ENCODE results near the gene CHRM4.

CHRM4 gene

DNA sequence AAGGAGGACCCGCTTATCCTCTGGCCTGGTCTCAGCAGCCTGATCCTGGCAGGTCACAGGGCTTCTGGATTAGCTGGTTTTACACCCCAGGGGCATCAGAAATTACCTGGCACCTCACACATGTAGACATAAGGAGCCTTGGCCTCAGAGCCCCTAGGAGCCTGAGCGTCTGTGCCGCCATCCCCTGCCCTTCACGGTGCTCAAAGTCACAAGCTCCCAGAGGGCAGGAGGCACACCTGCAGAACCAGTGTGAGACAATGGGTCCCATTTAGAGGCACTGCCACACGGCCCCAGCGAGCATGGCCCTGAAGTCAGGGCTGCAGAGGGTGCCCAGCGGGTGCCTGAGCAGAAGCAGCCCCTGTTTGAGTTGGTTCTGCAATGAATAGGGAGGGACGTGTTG is 40.4 kb downstream of the CHRM4 start:
- H3K9me3 ChIP-seq (ENCODE audit: insufficient read depth, low read depth, low read length): peaks cover 2% of the 10 kb centered on the region
- no peak overlapping the region for H3K4me3 ChIP-seq (ENCODE audit: low read depth, low read length)
- peak overlapping the region; percentile 42 for H3K4ac ChIP-seq (ENCODE audit: low read depth, low read length)
- H3K14ac ChIP-seq (ENCODE audit: low read length): no peak overlapping the region
- H2AK5ac ChIP-seq (ENCODE audit: low read length): no peak overlapping the region
- no peak overlapping the region for H3K23ac ChIP-seq (ENCODE audit: low read length)
- H4K8ac ChIP-seq (ENCODE audit: low read depth, low read length): no peak overlapping the region
- no peak overlapping the region for H3K18ac ChIP-seq (ENCODE audit: low read length)
- H3K79me1 ChIP-seq (ENCODE audit: low read length): peaks cover 8% of the 10 kb centered on the region
- H2BK120ac ChIP-seq (ENCODE audit: insufficient read depth, low read length, poor library complexity): no peak overlapping the region
- peaks cover 4 to 7% of the 10 kb centered on the region in 2 experiments for H3K36me3 ChIP-seq (ENCODE audit: control insufficient read depth in 1 of 2, insufficient read depth in 2 of 2, low read length in 2 of 2)
- H4K12ac ChIP-seq (ENCODE audit: low read depth, low read length): no peak overlapping the region
- H2AFZ ChIP-seq (ENCODE audit: insufficient read depth, low read length, poor library complexity): no peak overlapping the region
- peaks cover 19 to 26% of the 10 kb centered on the region in 2 experiments for H3K4me1 ChIP-seq (ENCODE audit: control insufficient read depth in 1 of 2, insufficient read depth in 2 of 2, low read length in 2 of 2)
- H3K4me2 ChIP-seq (ENCODE audit: low read length): no peak overlapping the region
- WGBS (ENCODE audit: extremely low coverage, insufficient coverage, insufficient read length): no CpG with 5 or more reads among the region's 8 CpGs
- no peak overlapping the region for H2BK12ac ChIP-seq (ENCODE audit: low read length)
- H4K91ac ChIP-seq (ENCODE audit: low read depth, low read length): no peak overlapping the region
- no peak overlapping the region for H3K9ac ChIP-seq (ENCODE audit: low read length)
- H3K27ac ChIP-seq (ENCODE audit: low read depth, low read length): no peak overlapping the region
- no peak overlapping the region for H2BK5ac ChIP-seq (ENCODE audit: low read depth, low read length, poor library complexity)
- peaks cover 20% of the 10 kb centered on the region for H3K79me2 ChIP-seq (ENCODE audit: control insufficient read depth, insufficient read depth, low read length, poor library complexity)
- DNase-seq: no peak
- H3K27me3 ChIP-seq (ENCODE audit: insufficient read depth, low read length): no peaks in the 10 kb centered on the region

DNA sequence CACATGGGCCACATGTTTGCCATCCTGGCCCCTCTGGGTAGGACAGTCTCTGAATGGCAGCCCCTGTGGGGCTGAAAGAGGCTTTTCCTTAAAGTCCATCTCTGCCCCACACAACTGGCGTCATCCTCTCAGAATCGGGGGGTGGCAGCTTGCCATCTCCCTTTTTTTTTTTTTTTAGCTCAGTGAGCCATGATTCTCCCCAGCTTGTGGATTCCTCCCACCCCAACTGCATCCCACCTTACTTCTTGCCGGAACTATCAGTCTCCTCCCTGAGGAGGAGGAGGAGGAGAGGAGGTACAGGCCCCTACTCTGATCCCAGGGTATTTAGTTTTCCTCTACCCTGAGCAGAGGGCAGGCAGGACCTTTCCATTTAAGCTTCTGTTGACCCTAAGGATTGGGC is 40.9 kb downstream of the CHRM4 start:
- no peak overlapping the region for H3K27ac ChIP-seq (ENCODE audit: low read depth, low read length)
- H3K4me2 ChIP-seq (ENCODE audit: low read length): no peak overlapping the region
- H3K4me1 ChIP-seq (ENCODE audit: control insufficient read depth in 1 of 2, insufficient read depth in 2 of 2, low read length in 2 of 2): peaks cover 23 to 26% of the 10 kb centered on the region in 2 experiments
- no peak overlapping the region for H2AK5ac ChIP-seq (ENCODE audit: low read length)
- H4K12ac ChIP-seq (ENCODE audit: low read depth, low read length): no peak overlapping the region
- no peak overlapping the region for H3K23ac ChIP-seq (ENCODE audit: low read length)
- no peak overlapping the region for H4K91ac ChIP-seq (ENCODE audit: low read depth, low read length)
- H3K4ac ChIP-seq (ENCODE audit: low read depth, low read length): peak overlapping the region; percentile 23
- H2BK12ac ChIP-seq (ENCODE audit: low read length): no peak overlapping the region
- peaks cover 2% of the 10 kb centered on the region for H3K9me3 ChIP-seq (ENCODE audit: insufficient read depth, low read depth, low read length)
- no peak for DNase-seq
- no peak overlapping the region for H3K14ac ChIP-seq (ENCODE audit: low read length)
- H3K9ac ChIP-seq (ENCODE audit: low read length): no peak overlapping the region
- peaks cover 4 to 7% of the 10 kb centered on the region in 2 experiments for H3K36me3 ChIP-seq (ENCODE audit: control insufficient read depth in 1 of 2, insufficient read depth in 2 of 2, low read length in 2 of 2)
- peaks cover 20% of the 10 kb centered on the region for H3K79me2 ChIP-seq (ENCODE audit: control insufficient read depth, insufficient read depth, low read length, poor library complexity)
- no peak overlapping the region for H2BK5ac ChIP-seq (ENCODE audit: low read depth, low read length, poor library complexity)
- H4K8ac ChIP-seq (ENCODE audit: low read depth, low read length): no peak overlapping the region
- peaks cover 10% of the 10 kb centered on the region for H3K79me1 ChIP-seq (ENCODE audit: low read length)
- no peak overlapping the region for H2BK120ac ChIP-seq (ENCODE audit: insufficient read depth, low read length, poor library complexity)
- no peak overlapping the region for H2AFZ ChIP-seq (ENCODE audit: insufficient read depth, low read length, poor library complexity)
- WGBS (ENCODE audit: extremely low coverage, insufficient coverage, insufficient read length): no CpG with 5 or more reads among the region's 3 CpGs
- peak overlapping the region; percentile 19 for H3K18ac ChIP-seq (ENCODE audit: low read length)
- no peak overlapping the region for H3K4me3 ChIP-seq (ENCODE audit: low read depth, low read length)
- no peaks in the 10 kb centered on the region for H3K27me3 ChIP-seq (ENCODE audit: insufficient read depth, low read length)

DNA sequence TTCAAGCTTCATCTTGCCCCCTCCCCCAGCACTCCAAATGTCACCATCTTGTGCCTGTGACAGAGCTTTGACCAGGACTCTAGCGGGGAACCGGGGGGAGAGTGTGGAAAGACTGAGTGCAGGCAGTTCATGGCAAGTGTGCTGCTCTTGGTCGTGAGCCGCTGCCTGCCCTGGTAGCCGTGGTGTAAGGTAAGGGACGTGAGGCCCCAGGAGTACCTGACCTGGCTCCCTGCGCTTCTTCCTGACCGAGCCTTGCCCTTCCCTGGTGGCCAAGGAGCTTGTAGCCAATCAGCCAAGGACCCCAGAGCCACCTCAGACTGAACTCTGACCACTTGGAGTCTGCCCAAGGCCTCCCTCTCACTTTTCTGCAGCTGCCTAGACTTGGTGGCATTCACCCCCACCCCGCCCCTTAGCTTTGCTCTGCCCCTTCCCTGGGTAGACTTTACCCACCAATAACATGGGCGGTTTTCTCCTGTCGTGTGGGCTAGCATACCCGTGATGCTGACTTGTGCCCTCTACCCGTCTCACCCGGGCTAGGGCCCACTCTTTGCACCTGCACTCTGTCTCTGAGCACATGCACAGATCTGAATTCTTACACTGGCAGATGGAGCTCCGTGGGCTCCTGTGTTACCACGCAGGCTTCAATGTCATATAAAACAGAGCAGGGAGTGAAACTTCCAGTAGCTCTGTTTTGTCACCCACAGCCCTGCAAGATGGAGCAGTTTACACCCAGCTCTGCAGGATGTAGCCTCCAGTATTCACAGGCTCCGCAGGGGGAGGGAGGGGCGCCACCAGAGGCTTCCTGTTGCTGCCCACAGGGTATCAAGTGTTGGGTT is 42.8 kb downstream of the CHRM4 start:
- no peaks in the 10 kb centered on the region for H3K27me3 ChIP-seq (ENCODE audit: insufficient read depth, low read length)
- WGBS (ENCODE audit: extremely low coverage, insufficient coverage, insufficient read length): no CpG with 5 or more reads among the region's 18 CpGs

DNA sequence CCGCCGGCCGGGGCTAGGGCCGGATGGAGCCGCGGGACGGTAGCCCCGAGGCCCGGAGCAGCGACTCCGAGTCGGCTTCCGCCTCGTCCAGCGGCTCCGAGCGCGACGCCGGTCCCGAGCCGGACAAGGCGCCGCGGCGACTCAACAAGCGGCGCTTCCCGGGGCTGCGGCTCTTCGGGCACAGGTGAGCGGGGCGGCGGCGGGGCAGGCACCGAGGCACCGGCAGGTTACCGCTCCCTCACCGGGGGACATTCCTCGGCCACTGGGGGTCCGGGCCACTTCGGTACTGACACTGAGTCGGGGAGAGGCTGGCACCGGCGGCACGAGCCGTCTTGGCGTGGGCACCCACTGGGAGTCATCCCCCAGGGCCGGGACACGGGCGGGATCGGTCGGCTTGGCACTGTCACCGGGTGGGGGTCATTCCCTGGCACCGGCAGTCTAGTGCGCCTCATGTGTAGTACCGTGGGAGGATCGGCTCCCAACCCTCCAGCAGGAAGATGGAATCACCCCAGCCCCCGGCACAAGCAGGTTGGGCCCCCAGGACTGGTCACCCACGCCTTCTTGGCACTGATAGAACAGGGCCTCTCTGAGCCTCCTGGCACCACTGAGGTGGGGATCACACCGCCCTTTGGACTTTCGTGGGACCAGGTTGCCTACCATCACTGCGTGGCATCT is 43.8 kb downstream of the CHRM4 start:
- H3K4me1 ChIP-seq (ENCODE audit: control insufficient read depth in 1 of 2, insufficient read depth in 2 of 2, low read length in 2 of 2): peaks cover 34 to 41% of the 10 kb centered on the region in 2 experiments
- peak overlapping the region; percentile 92 for H3K4me3 ChIP-seq (ENCODE audit: low read depth, low read length)
- peak overlapping the region; percentile 93 for H2AK5ac ChIP-seq (ENCODE audit: low read length)
- H3K14ac ChIP-seq (ENCODE audit: low read length): peak overlapping the region; percentile 97
- H3K9ac ChIP-seq (ENCODE audit: low read length): peak overlapping the region; percentile 83
- peak overlapping the region; percentile 88 for H3K4me2 ChIP-seq (ENCODE audit: low read length)
- DNase-seq: no peak
- H3K79me2 ChIP-seq (ENCODE audit: control insufficient read depth, insufficient read depth, low read length, poor library complexity): peaks cover 20% of the 10 kb centered on the region
- no peaks in the 10 kb centered on the region for H3K27me3 ChIP-seq (ENCODE audit: insufficient read depth, low read length)
- H4K12ac ChIP-seq (ENCODE audit: low read depth, low read length): peak overlapping the region; percentile 72
- peak overlapping the region; percentile 91 for H3K18ac ChIP-seq (ENCODE audit: low read length)
- peak overlapping the region; percentile 70 for H2BK120ac ChIP-seq (ENCODE audit: insufficient read depth, low read length, poor library complexity)
- WGBS (ENCODE audit: extremely low coverage, insufficient coverage, insufficient read length): no CpG with 5 or more reads among the region's 63 CpGs
- H3K9me3 ChIP-seq (ENCODE audit: insufficient read depth, low read depth, low read length): peaks cover 2% of the 10 kb centered on the region
- peak overlapping the region; percentile 99 for H3K4ac ChIP-seq (ENCODE audit: low read depth, low read length)
- no peak overlapping the region for H3K27ac ChIP-seq (ENCODE audit: low read depth, low read length)
- peak overlapping the region; percentile 73 for H2AFZ ChIP-seq (ENCODE audit: insufficient read depth, low read length, poor library complexity)
- peak overlapping the region; percentile 29 for H2BK5ac ChIP-seq (ENCODE audit: low read depth, low read length, poor library complexity)
- H4K91ac ChIP-seq (ENCODE audit: low read depth, low read length): peak overlapping the region; percentile 67
- H3K36me3 ChIP-seq (ENCODE audit: control insufficient read depth in 1 of 2, insufficient read depth in 2 of 2, low read length in 2 of 2): peaks cover 0 to 2% of the 10 kb centered on the region in 2 experiments
- H4K8ac ChIP-seq (ENCODE audit: low read depth, low read length): peak overlapping the region; percentile 67
- H2BK12ac ChIP-seq (ENCODE audit: low read length): no peak overlapping the region
- H3K79me1 ChIP-seq (ENCODE audit: low read length): peaks cover 24% of the 10 kb centered on the region
- no peak overlapping the region for H3K23ac ChIP-seq (ENCODE audit: low read length)

More for the DNA sequence above, 42.8 kb downstream of the CHRM4 start:
- DNase-seq: no peak
- H4K8ac ChIP-seq (ENCODE audit: low read depth, low read length): no peak overlapping the region
- H2AFZ ChIP-seq (ENCODE audit: insufficient read depth, low read length, poor library complexity): no peak overlapping the region
- H3K79me2 ChIP-seq (ENCODE audit: control insufficient read depth, insufficient read depth, low read length, poor library complexity): peaks cover 22% of the 10 kb centered on the region
- peaks cover 23% of the 10 kb centered on the region for H3K79me1 ChIP-seq (ENCODE audit: low read length)
- no peak overlapping the region for H3K9ac ChIP-seq (ENCODE audit: low read length)
- peaks cover 34 to 39% of the 10 kb centered on the region in 2 experiments for H3K4me1 ChIP-seq (ENCODE audit: control insufficient read depth in 1 of 2, insufficient read depth in 2 of 2, low read length in 2 of 2)
- H3K4ac ChIP-seq (ENCODE audit: low read depth, low read length): peak overlapping the region; percentile 31
- H3K36me3 ChIP-seq (ENCODE audit: control insufficient read depth in 1 of 2, insufficient read depth in 2 of 2, low read length in 2 of 2): peaks cover 2 to 6% of the 10 kb centered on the region in 2 experiments
- H3K9me3 ChIP-seq (ENCODE audit: insufficient read depth, low read depth, low read length): peaks cover 2% of the 10 kb centered on the region
- H3K18ac ChIP-seq (ENCODE audit: low read length): peak overlapping the region; percentile 37
- peak overlapping the region; percentile 24 for H3K23ac ChIP-seq (ENCODE audit: low read length)
- H3K4me3 ChIP-seq (ENCODE audit: low read depth, low read length): no peak overlapping the region
- H3K14ac ChIP-seq (ENCODE audit: low read length): no peak overlapping the region
- H4K12ac ChIP-seq (ENCODE audit: low read depth, low read length): no peak overlapping the region
- no peak overlapping the region for H3K27ac ChIP-seq (ENCODE audit: low read depth, low read length)
- no peak overlapping the region for H4K91ac ChIP-seq (ENCODE audit: low read depth, low read length)
- H2BK5ac ChIP-seq (ENCODE audit: low read depth, low read length, poor library complexity): no peak overlapping the region
- H2BK12ac ChIP-seq (ENCODE audit: low read length): peak overlapping the region; percentile 33
- H3K4me2 ChIP-seq (ENCODE audit: low read length): peak overlapping the region; percentile 88
- peak overlapping the region; percentile 27 for H2AK5ac ChIP-seq (ENCODE audit: low read length)
- H2BK120ac ChIP-seq (ENCODE audit: insufficient read depth, low read length, poor library complexity): no peak overlapping the region

Measured in trophoblast cell (in vitro differentiated cells and primary cell).